Measurements from ENCODE around the gene ADH7.
"Not testable (repeated sequence)": the region's sequence is repeated elsewhere in the genome, so short reads cannot be mapped to it uniquely, and the experiment has no call there.

Gene ADH7

DNA sequence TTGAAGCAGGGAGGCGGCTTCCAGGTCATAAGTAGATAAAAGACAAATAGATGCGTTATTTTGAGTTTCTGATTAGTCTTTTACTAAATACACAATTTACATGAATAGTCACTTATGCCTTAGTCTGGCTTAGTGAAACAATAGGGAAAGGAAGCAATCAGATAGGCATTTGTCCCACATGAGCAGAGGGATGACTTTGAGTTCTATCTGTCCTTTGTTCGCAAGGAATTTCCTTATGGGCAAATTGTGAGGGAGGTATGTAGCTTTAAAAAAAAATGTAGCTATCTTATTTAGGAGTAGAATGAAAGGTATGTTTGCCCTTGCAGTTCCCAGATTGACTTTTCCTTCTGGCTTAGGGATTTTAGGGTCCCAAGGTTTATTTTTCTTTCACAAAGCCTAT lies 56.3 kb downstream of the ADH7 start:
- Histone ChIP-seq H4K8ac (ENCODE audit: low read length) (no peak overlapping the region), H2AK5ac (ENCODE audit: low read length, severe bottlenecking) (no peak overlapping the region), H3K9ac (ENCODE audit: low read length) (no peak overlapping the region), H3K79me1 (replicated peaks; ENCODE audit: low read length, poor library complexity, severe bottlenecking) (no peaks in the 10 kb centered on the region), H3K36me3 (ENCODE audit: control insufficient read depth in 1 of 2, insufficient read depth in 2 of 2, low read depth in 1 of 2, low read length in 2 of 2) (no peaks in the 10 kb centered on the region), H3K27me3 (ENCODE audit: control insufficient read depth in 1 of 2, insufficient read depth in 1 of 2, low read length in 2 of 2) (no peaks in the 10 kb centered on the region), H2BK12ac (ENCODE audit: low read length in 2 of 2) (no peak overlapping the region), H4K91ac (ENCODE audit: low read length) (no peak overlapping the region), H3K14ac (ENCODE audit: low read length in 2 of 2) (no peak overlapping the region), H2BK5ac (ENCODE audit: low read depth, low read length, poor library complexity, severe bottlenecking) (no peak overlapping the region), H3K4me1 (ENCODE audit: control insufficient read depth, insufficient read depth, low read depth, low read length) (no peaks in the 10 kb centered on the region), H2BK15ac (ENCODE audit: low read depth, poor library complexity, severe bottlenecking) (no peak overlapping the region), H2AFZ (ENCODE audit: low read depth, low read length) (no peak overlapping the region), H3K27ac (ENCODE audit: low read length, poor library complexity, severe bottlenecking) (no peak overlapping the region), H3K23ac (ENCODE audit: low read length in 2 of 2) (no peak overlapping the region), H3K4ac (ENCODE audit: low read depth in 1 of 2, low read length in 2 of 2) (no peak overlapping the region), H3K9me3 (ENCODE audit: control insufficient read depth, low read length) (no peaks in the 10 kb centered on the region), H3K4me3 (ENCODE audit: insufficient read depth in 1 of 2, low read depth in 1 of 2, low read length in 2 of 2) (no peak overlapping the region), H2BK120ac (ENCODE audit: low read depth, low read length) (no peak overlapping the region), H3K4me2 (ENCODE audit: low read length, poor library complexity, severe bottlenecking) (no peak overlapping the region), H3K18ac (ENCODE audit: low read depth in 1 of 2, low read length in 2 of 2) (no peak overlapping the region)
- WGBS: 90% methylated on average over 1 of the region's 3 CpGs
- DNase-seq: no peak

DNA sequence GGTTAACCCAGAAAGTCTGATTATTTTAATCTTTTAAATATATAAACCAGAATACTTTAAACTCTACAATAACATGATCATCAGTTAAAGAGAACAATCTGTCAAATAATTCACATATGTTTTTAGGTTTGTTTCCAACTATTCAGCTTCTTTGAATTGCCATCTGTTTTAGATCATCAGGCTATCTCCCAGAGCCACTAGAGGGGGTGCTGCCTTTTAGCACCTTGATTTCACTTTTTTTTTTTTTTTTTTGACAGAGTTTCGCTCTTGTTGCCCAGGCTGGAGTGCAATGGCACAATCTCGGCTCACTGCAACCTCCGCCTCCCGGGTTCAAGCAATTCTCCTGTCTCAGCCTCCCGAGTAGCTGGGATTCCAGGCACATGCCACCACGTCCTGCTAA lies 57.8 kb downstream of the ADH7 start:
- not testable (repeated sequence) for H2BK120ac ChIP-seq (ENCODE audit: low read depth, low read length); H4K8ac ChIP-seq (ENCODE audit: low read length); H3K79me1 ChIP-seq (replicated peaks; ENCODE audit: low read length, poor library complexity, severe bottlenecking); H2BK12ac ChIP-seq (ENCODE audit: low read length in 2 of 2); H3K4me2 ChIP-seq (ENCODE audit: low read length, poor library complexity, severe bottlenecking); H3K4me1 ChIP-seq (ENCODE audit: control insufficient read depth, insufficient read depth, low read depth, low read length); H2AK5ac ChIP-seq (ENCODE audit: low read length, severe bottlenecking); H3K14ac ChIP-seq (ENCODE audit: low read length in 2 of 2); H2AFZ ChIP-seq (ENCODE audit: low read depth, low read length); H2BK15ac ChIP-seq (ENCODE audit: low read depth, poor library complexity, severe bottlenecking); H3K4me3 ChIP-seq (ENCODE audit: insufficient read depth in 1 of 2, low read depth in 1 of 2, low read length in 2 of 2); H3K4ac ChIP-seq (ENCODE audit: low read depth in 1 of 2, low read length in 2 of 2); H3K18ac ChIP-seq (ENCODE audit: low read depth in 1 of 2, low read length in 2 of 2); H3K27me3 ChIP-seq (ENCODE audit: control insufficient read depth in 1 of 2, insufficient read depth in 1 of 2, low read length in 2 of 2); H3K9me3 ChIP-seq (ENCODE audit: control insufficient read depth, low read length); H3K9ac ChIP-seq (ENCODE audit: low read length); H3K27ac ChIP-seq (ENCODE audit: low read length, poor library complexity, severe bottlenecking); DNase-seq; H3K36me3 ChIP-seq (ENCODE audit: control insufficient read depth in 1 of 2, insufficient read depth in 2 of 2, low read depth in 1 of 2, low read length in 2 of 2); H2BK5ac ChIP-seq (ENCODE audit: low read depth, low read length, poor library complexity, severe bottlenecking); H3K23ac ChIP-seq (ENCODE audit: low read length in 2 of 2); H4K91ac ChIP-seq (ENCODE audit: low read length)
- WGBS: 76% methylated on average over 5 of the region's 6 CpGs

DNA sequence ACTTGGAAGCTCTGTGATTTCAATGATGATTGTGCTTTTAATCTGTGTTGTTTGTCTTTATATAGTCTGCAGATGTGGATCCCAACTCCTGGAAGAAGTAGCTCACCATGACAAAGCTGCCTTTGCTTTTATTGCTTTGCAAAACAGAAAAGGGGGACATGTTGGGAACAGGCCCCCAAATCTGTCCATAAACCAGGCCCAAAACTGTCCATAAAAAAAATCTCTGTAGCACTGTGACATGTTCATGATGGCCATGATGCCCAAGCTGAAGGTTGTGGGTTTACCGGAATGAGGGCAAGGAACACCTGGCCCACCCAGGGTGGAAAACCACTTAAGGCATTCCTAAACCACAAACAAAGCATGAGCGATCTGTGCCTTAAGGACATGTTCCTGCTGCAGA lies 62.7 kb downstream of the ADH7 start:
- H3K79me1 ChIP-seq (replicated peaks; ENCODE audit: low read length, poor library complexity, severe bottlenecking); H4K8ac ChIP-seq (ENCODE audit: low read length); H3K9ac ChIP-seq (ENCODE audit: low read length); H2AK5ac ChIP-seq (ENCODE audit: low read length, severe bottlenecking); H3K4me3 ChIP-seq (ENCODE audit: insufficient read depth in 1 of 2, low read depth in 1 of 2, low read length in 2 of 2); H3K27ac ChIP-seq (ENCODE audit: low read length, poor library complexity, severe bottlenecking); H2BK12ac ChIP-seq (ENCODE audit: low read length in 2 of 2); H2AFZ ChIP-seq (ENCODE audit: low read depth, low read length); H3K4me2 ChIP-seq (ENCODE audit: low read length, poor library complexity, severe bottlenecking); H2BK15ac ChIP-seq (ENCODE audit: low read depth, poor library complexity, severe bottlenecking); H3K18ac ChIP-seq (ENCODE audit: low read depth in 1 of 2, low read length in 2 of 2); DNase-seq; H4K91ac ChIP-seq (ENCODE audit: low read length); H3K14ac ChIP-seq (ENCODE audit: low read length in 2 of 2); H3K27me3 ChIP-seq (ENCODE audit: control insufficient read depth in 1 of 2, insufficient read depth in 1 of 2, low read length in 2 of 2); H2BK120ac ChIP-seq (ENCODE audit: low read depth, low read length); H2BK5ac ChIP-seq (ENCODE audit: low read depth, low read length, poor library complexity, severe bottlenecking); H3K4ac ChIP-seq (ENCODE audit: low read depth in 1 of 2, low read length in 2 of 2); H3K36me3 ChIP-seq (ENCODE audit: control insufficient read depth in 1 of 2, insufficient read depth in 2 of 2, low read depth in 1 of 2, low read length in 2 of 2); H3K23ac ChIP-seq (ENCODE audit: low read length in 2 of 2); H3K4me1 ChIP-seq (ENCODE audit: control insufficient read depth, insufficient read depth, low read depth, low read length): not testable (repeated sequence)
- H3K9me3 ChIP-seq (ENCODE audit: control insufficient read depth, low read length): peaks cover 12% of the 10 kb centered on the region
- WGBS: 100% methylated on average over 1 of the region's 2 CpGs

DNA sequence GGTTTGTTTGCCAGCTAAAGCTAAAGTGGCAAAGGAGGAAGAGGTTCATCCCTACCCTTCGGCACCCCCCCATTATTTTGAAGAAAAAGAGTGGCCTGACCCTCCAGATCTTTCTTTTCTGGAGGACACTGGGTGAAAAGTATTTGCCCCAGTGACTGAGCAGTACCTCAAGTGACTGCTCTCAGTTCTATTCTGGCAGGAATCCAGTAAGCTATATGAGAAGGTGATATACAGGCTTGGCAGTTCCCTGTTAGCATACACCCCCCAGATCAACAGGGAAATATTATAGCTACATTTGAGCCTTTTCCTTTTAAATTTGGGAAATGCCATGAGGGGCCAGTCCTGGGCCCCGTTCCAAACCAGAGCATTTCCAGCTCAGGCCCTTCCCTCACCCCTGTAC lies 67.3 kb downstream of the ADH7 start:
- not testable (repeated sequence) for H3K4me2 ChIP-seq (ENCODE audit: low read length, poor library complexity, severe bottlenecking); H4K91ac ChIP-seq (ENCODE audit: low read length); H3K27me3 ChIP-seq (ENCODE audit: control insufficient read depth in 1 of 2, insufficient read depth in 1 of 2, low read length in 2 of 2); DNase-seq; H3K79me1 ChIP-seq (replicated peaks; ENCODE audit: low read length, poor library complexity, severe bottlenecking); H2AFZ ChIP-seq (ENCODE audit: low read depth, low read length); H3K4me1 ChIP-seq (ENCODE audit: control insufficient read depth, insufficient read depth, low read depth, low read length); H3K18ac ChIP-seq (ENCODE audit: low read depth in 1 of 2, low read length in 2 of 2); H3K9ac ChIP-seq (ENCODE audit: low read length); H2BK120ac ChIP-seq (ENCODE audit: low read depth, low read length); H3K14ac ChIP-seq (ENCODE audit: low read length in 2 of 2); H4K8ac ChIP-seq (ENCODE audit: low read length); H2BK5ac ChIP-seq (ENCODE audit: low read depth, low read length, poor library complexity, severe bottlenecking); H3K23ac ChIP-seq (ENCODE audit: low read length in 2 of 2); H2BK15ac ChIP-seq (ENCODE audit: low read depth, poor library complexity, severe bottlenecking); H2BK12ac ChIP-seq (ENCODE audit: low read length in 2 of 2); H2AK5ac ChIP-seq (ENCODE audit: low read length, severe bottlenecking); H3K4ac ChIP-seq (ENCODE audit: low read depth in 1 of 2, low read length in 2 of 2); H3K27ac ChIP-seq (ENCODE audit: low read length, poor library complexity, severe bottlenecking); H3K36me3 ChIP-seq (ENCODE audit: control insufficient read depth in 1 of 2, insufficient read depth in 2 of 2, low read depth in 1 of 2, low read length in 2 of 2); H3K4me3 ChIP-seq (ENCODE audit: insufficient read depth in 1 of 2, low read depth in 1 of 2, low read length in 2 of 2)
- H3K9me3 ChIP-seq (ENCODE audit: control insufficient read depth, low read length): peaks cover 16% of the 10 kb centered on the region
- WGBS: 80% methylated on average over 1 of the region's 2 CpGs
